ENCODE measurements around the gene PLA2G6. TPM values are rescaled to one million over a fixed set of nuclear protein-coding genes. Genes with fewer than 3 reads are reported as not detected.
A peak's percentile ranks its signal among the peaks of the same experiment; 100 is the strongest.

The PLA2G6 gene
- total and polyA plus RNA-seq, 4 donors: 8.8 to 74.1 (median 25.4) TPM

- no peaks in the 10 kb centered on the region for H3K9me3 ChIP-seq (ENCODE audit: control insufficient read depth, low read length)
- DNase-seq (peak; percentile 92 to 97), ATAC-seq (ENCODE audit: low FRiP score) (peak; percentile 80)
- peak overlapping the region; percentile 38 to 88 for H3K27ac ChIP-seq (ENCODE audit: low read depth in 1 of 2, low read length in 2 of 2)
- intact Hi-C loops (cut with DNase I): no loop called here
- WGBS, 2 donors: 34 to 38% methylated on average over 20 to 25 of the region's 25 CpGs
- no peaks in the 10 kb centered on the region for H3K4me1 ChIP-seq (ENCODE audit: control insufficient read depth in 1 of 2, insufficient read depth in 2 of 2, low read length in 2 of 2)
- H3K4me3 ChIP-seq (ENCODE audit: low read length in 2 of 2): no peak overlapping the region
- no peaks in the 10 kb centered on the region for H3K36me3 ChIP-seq (ENCODE audit: control insufficient read depth in 1 of 2, insufficient read depth in 2 of 2, low read length in 1 of 2)
- no peaks in the 10 kb centered on the region for H3K27me3 ChIP-seq (ENCODE audit: control insufficient read depth in 1 of 2, insufficient read depth in 2 of 2, low read length in 1 of 2)
Observed at GRCh38 chr22:38218661-38219622, 37.3 kb upstream of the PLA2G6 start.

GRCh38 chr22:38215156-38216038, 33.8 kb upstream of the PLA2G6 start:
- DNase-seq (no peak), ATAC-seq (ENCODE audit: low FRiP score) (no peak)
- Histone ChIP-seq H3K9me3 (ENCODE audit: control insufficient read depth, low read length) (no peaks in the 10 kb centered on the region), H3K27ac (ENCODE audit: low read depth in 1 of 2, low read length in 2 of 2) (no peak overlapping the region), H3K4me3 (ENCODE audit: low read length in 2 of 2) (no peak overlapping the region), H3K36me3 (ENCODE audit: control insufficient read depth in 1 of 2, insufficient read depth in 2 of 2, low read length in 1 of 2) (no peaks in the 10 kb centered on the region), H3K27me3 (ENCODE audit: control insufficient read depth in 1 of 2, insufficient read depth in 2 of 2, low read length in 1 of 2) (no peaks in the 10 kb centered on the region), H3K4me1 (ENCODE audit: control insufficient read depth in 1 of 2, insufficient read depth in 2 of 2, low read length in 2 of 2) (peaks cover 0 to 3% of the 10 kb centered on the region in 2 donors)
- intact Hi-C loops (cut with DNase I): no loop called here
- 84 to 86% methylated on average over 11 of the region's 11 CpGs for WGBS, 2 donors

- DNase-seq (peak; percentile 76 to 91), ATAC-seq (ENCODE audit: low FRiP score) (peak; percentile 51)
- H3K27me3 ChIP-seq (ENCODE audit: control insufficient read depth in 1 of 2, insufficient read depth in 2 of 2, low read length in 1 of 2): no peaks in the 10 kb centered on the region
- peaks cover 0 to 3% of the 10 kb centered on the region in 2 donors for H3K4me1 ChIP-seq (ENCODE audit: control insufficient read depth in 1 of 2, insufficient read depth in 2 of 2, low read length in 2 of 2)
- no peaks in the 10 kb centered on the region for H3K9me3 ChIP-seq (ENCODE audit: control insufficient read depth, low read length)
- no peak overlapping the region for H3K27ac ChIP-seq (ENCODE audit: low read depth in 1 of 2, low read length in 2 of 2)
- H3K36me3 ChIP-seq (ENCODE audit: control insufficient read depth in 1 of 2, insufficient read depth in 2 of 2, low read length in 1 of 2): no peaks in the 10 kb centered on the region
- intact Hi-C loops (cut with DNase I): no loop called here
- no peak overlapping the region for H3K4me3 ChIP-seq (ENCODE audit: low read length in 2 of 2)
- WGBS, 2 donors: 22 to 33% methylated on average over 52 to 81 of the region's 81 CpGs
Observed at GRCh38 chr22:38214302-38215056, 32.8 kb upstream of the PLA2G6 start.

DNA sequence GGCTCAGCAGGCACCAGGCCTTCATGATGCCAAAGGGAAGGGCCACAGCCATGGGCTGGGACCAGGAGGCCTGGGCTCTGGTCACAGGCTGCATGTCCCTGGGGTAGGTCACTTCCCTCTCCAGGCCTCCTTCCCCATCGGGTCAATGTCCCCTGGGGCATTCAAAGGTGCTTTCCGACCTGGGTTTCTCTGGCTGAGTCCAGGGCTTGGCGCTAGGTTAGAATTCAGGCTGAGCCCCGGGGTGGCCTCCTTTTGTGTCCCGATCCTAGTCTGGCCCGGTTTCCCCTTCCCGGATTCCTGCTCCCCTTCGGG, 32.3 kb upstream of the PLA2G6 start:
- Histone ChIP-seq H3K27ac (ENCODE audit: low read depth in 1 of 2, low read length in 2 of 2) (no peak overlapping the region), H3K4me3 (ENCODE audit: low read length in 2 of 2) (no peak overlapping the region), H3K9me3 (ENCODE audit: control insufficient read depth, low read length) (no peaks in the 10 kb centered on the region), H3K27me3 (ENCODE audit: control insufficient read depth in 1 of 2, insufficient read depth in 2 of 2, low read length in 1 of 2) (no peaks in the 10 kb centered on the region), H3K36me3 (ENCODE audit: control insufficient read depth in 1 of 2, insufficient read depth in 2 of 2, low read length in 1 of 2) (no peaks in the 10 kb centered on the region), H3K4me1 (ENCODE audit: control insufficient read depth in 1 of 2, insufficient read depth in 2 of 2, low read length in 2 of 2) (peaks cover 0 to 3% of the 10 kb centered on the region in 2 donors)
- 32 to 37% methylated on average over 8 of the region's 8 CpGs for WGBS, 2 donors
- ATAC-seq (ENCODE audit: low FRiP score): peak; percentile 1
- peak in 1 of 2 donors; percentile 70 for DNase-seq
- intact Hi-C loops (cut with DNase I): no loop called here

- Histone ChIP-seq H3K9me3 (ENCODE audit: control insufficient read depth, low read length) (no peaks in the 10 kb centered on the region), H3K27me3 (ENCODE audit: control insufficient read depth in 1 of 2, insufficient read depth in 2 of 2, low read length in 1 of 2) (no peaks in the 10 kb centered on the region), H3K27ac (ENCODE audit: low read depth in 1 of 2, low read length in 2 of 2) (no peak overlapping the region), H3K4me3 (ENCODE audit: low read length in 2 of 2) (no peak overlapping the region), H3K4me1 (ENCODE audit: control insufficient read depth in 1 of 2, insufficient read depth in 2 of 2, low read length in 2 of 2) (peaks cover 0 to 3% of the 10 kb centered on the region in 2 donors), H3K36me3 (ENCODE audit: control insufficient read depth in 1 of 2, insufficient read depth in 2 of 2, low read length in 1 of 2) (no peaks in the 10 kb centered on the region)
- intact Hi-C loops (cut with DNase I): no loop called here
- DNase-seq: no peak
- no peak for ATAC-seq (ENCODE audit: low FRiP score)
- WGBS, 2 donors: 94% methylated on average over 6 of the region's 6 CpGs
Observed at GRCh38 chr22:38213319-38213989, 31.8 kb upstream of the PLA2G6 start.

- intact Hi-C loops (cut with DNase I): no loop called here
- no peak overlapping the region for H3K4me3 ChIP-seq (ENCODE audit: low read length in 2 of 2)
- ATAC-seq (ENCODE audit: low FRiP score): no peak
- no peaks in the 10 kb centered on the region for H3K9me3 ChIP-seq (ENCODE audit: control insufficient read depth, low read length)
- no peak for DNase-seq
- H3K27ac ChIP-seq (ENCODE audit: low read depth in 1 of 2, low read length in 2 of 2): no peak overlapping the region
- H3K36me3 ChIP-seq (ENCODE audit: control insufficient read depth in 1 of 2, insufficient read depth in 2 of 2, low read length in 1 of 2): no peaks in the 10 kb centered on the region
- peaks cover 0 to 3% of the 10 kb centered on the region in 2 donors for H3K4me1 ChIP-seq (ENCODE audit: control insufficient read depth in 1 of 2, insufficient read depth in 2 of 2, low read length in 2 of 2)
- WGBS, 2 donors: 79 to 85% methylated on average over 2 of the region's 2 CpGs
- H3K27me3 ChIP-seq (ENCODE audit: control insufficient read depth in 1 of 2, insufficient read depth in 2 of 2, low read length in 1 of 2): no peaks in the 10 kb centered on the region
Observed at GRCh38 chr22:38212442-38212841, 30.8 kb upstream of the PLA2G6 start.

DNA sequence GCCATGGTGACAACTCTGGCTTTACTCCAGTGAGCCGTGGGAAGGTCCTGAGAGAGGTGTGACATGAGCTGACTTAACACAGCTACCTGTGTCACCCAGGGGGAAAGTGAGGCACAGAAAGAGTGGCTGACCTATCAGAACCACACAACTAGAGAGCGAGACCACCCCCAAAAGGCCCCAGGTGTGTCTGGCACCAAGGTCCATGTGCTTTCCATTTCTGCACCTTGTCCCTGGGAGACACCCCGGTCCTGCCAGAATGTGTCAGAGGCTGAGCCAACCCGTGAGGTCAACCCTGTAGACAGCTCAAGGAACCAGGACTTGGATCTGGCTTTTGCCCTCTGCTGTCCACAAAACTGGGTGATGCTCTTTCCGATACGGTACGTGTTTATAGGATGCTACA, 29.9 kb upstream of the PLA2G6 start:
- DNase-seq (no peak), ATAC-seq (ENCODE audit: low FRiP score) (no peak)
- Histone ChIP-seq H3K9me3 (ENCODE audit: control insufficient read depth, low read length) (no peaks in the 10 kb centered on the region), H3K4me3 (ENCODE audit: low read length in 2 of 2) (no peak overlapping the region), H3K27ac (ENCODE audit: low read depth in 1 of 2, low read length in 2 of 2) (no peak overlapping the region), H3K27me3 (ENCODE audit: control insufficient read depth in 1 of 2, insufficient read depth in 2 of 2, low read length in 1 of 2) (no peaks in the 10 kb centered on the region), H3K36me3 (ENCODE audit: control insufficient read depth in 1 of 2, insufficient read depth in 2 of 2, low read length in 1 of 2) (no peaks in the 10 kb centered on the region), H3K4me1 (ENCODE audit: control insufficient read depth in 1 of 2, insufficient read depth in 2 of 2, low read length in 2 of 2) (peaks cover 0 to 3% of the 10 kb centered on the region in 2 donors)
- intact Hi-C loops (cut with DNase I): no loop called here
- WGBS, 2 donors: 90 to 95% methylated on average over 7 of the region's 7 CpGs

DNA sequence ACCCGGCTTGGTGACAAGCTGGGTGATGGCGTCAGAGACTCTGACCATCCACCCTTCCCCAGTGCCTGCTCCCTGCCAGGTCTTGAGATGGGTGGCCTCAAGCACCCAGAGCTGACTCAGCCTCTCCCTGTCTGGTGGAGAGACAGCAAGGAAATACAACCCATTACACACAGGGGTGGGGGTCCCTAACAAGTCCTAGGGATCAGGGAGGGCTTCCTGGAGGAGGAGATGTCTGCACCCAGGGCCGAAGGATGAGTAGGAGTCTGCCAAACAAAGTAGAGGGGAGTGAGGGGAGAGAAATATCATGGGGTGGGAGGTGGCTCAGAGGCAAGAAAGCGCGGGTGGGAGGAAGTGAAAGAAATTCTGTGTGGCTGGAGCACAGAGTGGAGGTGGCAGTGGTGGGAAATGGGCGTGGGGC, 26.9 kb upstream of the PLA2G6 start:
- intact Hi-C loops (cut with DNase I): loop anchor here in 1 of 2 donors (10.0 kb wide), 1 partner anchor 106 kb away; the partner anchor contains the start of gene CSNK1E
- H3K9me3 ChIP-seq (ENCODE audit: control insufficient read depth, low read length): no peaks in the 10 kb centered on the region
- no peaks in the 10 kb centered on the region for H3K36me3 ChIP-seq (ENCODE audit: control insufficient read depth in 1 of 2, insufficient read depth in 2 of 2, low read length in 1 of 2)
- H3K4me1 ChIP-seq (ENCODE audit: control insufficient read depth in 1 of 2, insufficient read depth in 2 of 2, low read length in 2 of 2): peaks cover 0 to 3% of the 10 kb centered on the region in 2 donors
- DNase-seq (no peak), ATAC-seq (ENCODE audit: low FRiP score) (no peak)
- WGBS, 2 donors: 75 to 89% methylated on average over 5 to 6 of the region's 6 CpGs
- no peak overlapping the region for H3K4me3 ChIP-seq (ENCODE audit: low read length in 2 of 2)
- H3K27ac ChIP-seq (ENCODE audit: low read depth in 1 of 2, low read length in 2 of 2): no peak overlapping the region
- no peaks in the 10 kb centered on the region for H3K27me3 ChIP-seq (ENCODE audit: control insufficient read depth in 1 of 2, insufficient read depth in 2 of 2, low read length in 1 of 2)

All from aorta (tissue), 5 donors.